IPS-18c (cell line): Measurements from ENCODE around the gene SNW1.
A peak's percentile ranks its signal among the peaks of the same experiment; 100 is the strongest.

Source experiments
- H3K4me3 ChIP-seq: 2 replicates; pipeline ENCODE4 v1.7.0; 2013; ENCODE audit warnings: low read depth, mild to moderate bottlenecking, low read length, moderate library complexity; ENCODE audit not compliant: insufficient read depth
- H3K9me3 ChIP-seq: one replicate; pipeline ENCODE4 v1.6.1; 2013; ENCODE audit warnings: mild to moderate bottlenecking, low read length, moderate library complexity; ENCODE audit not compliant: control insufficient read depth, insufficient read depth

SNW1 gene

GRCh38 chr14:77707724-77708408, 53.1 kb downstream of the SNW1 start, which contains the start of the genes ALKBH1 and SLIRP:
TSS of gene ALKBH1 (minus strand) at chr14:77708023. CDS start at chr14:77708004, 19 bp downstream.
TSS of gene SLIRP (plus strand) at chr14:77708103. CDS start at chr14:77708112, 9 bp downstream.
- H3K4me3 ChIP-seq, result peak within 1 kb of the TSS; percentile 97
- H3K9me3 ChIP-seq, result no peaks in the 10 kb centered on the region

- Histone ChIP-seq H3K9me3 (no peaks in the 10 kb centered on the region), H3K4me3 (peak overlapping the region; percentile 97)
Measured at GRCh38 chr14:77707355-77707723, 53.6 kb downstream of the SNW1 start.

- H3K4me3 ChIP-seq, result no peak overlapping the region
- H3K9me3 ChIP-seq, result no peaks in the 10 kb centered on the region
Measured at GRCh38 chr14:77691259-77691658, 69.7 kb downstream of the SNW1 start.

GRCh38 chr14:77682158-77682553, 78.8 kb downstream of the SNW1 start:
- no peaks in the 10 kb centered on the region for H3K9me3 ChIP-seq
- no peak overlapping the region for H3K4me3 ChIP-seq

- H3K9me3 ChIP-seq, result no peaks in the 10 kb centered on the region
- H3K4me3 ChIP-seq, result no peak overlapping the region
Measured at GRCh38 chr14:77681196-77682157, 79.5 kb downstream of the SNW1 start.

GRCh38 chr14:77674931-77675330, 86.0 kb downstream of the SNW1 start:
- H3K9me3 ChIP-seq, result no peaks in the 10 kb centered on the region
- H3K4me3 ChIP-seq, result no peak overlapping the region

- Histone ChIP-seq H3K4me3 (no peak overlapping the region), H3K9me3 (no peaks in the 10 kb centered on the region)
Measured at GRCh38 chr14:77673193-77673592, 87.8 kb downstream of the SNW1 start.
